Stimulated activated naive B cell treated with anti-CD40 and anti-IgM and Interleukin-4, amounts not matched to agents 10 μg/mL and 1 μg/mL and 100 μg/mL, for 72 hours (primary cell): Measurements from ENCODE around the gene RIOX2.
A peak's percentile ranks its signal among the peaks of the same experiment; 100 is the strongest.

Experiments
- ATAC-seq, 2 donors: fragments of 150-1000 bp; cut with Tn5 transposase; replicated peaks; 2 replicates each; pipeline ENCODE4 v1.10.0; 2021; ENCODE audit warnings: moderate library complexity in 1 of 2
- DNase-seq: peaks from one replicate; pipeline ENCODE4 v3.0.0; 2021
- H3K27ac Mint-ChIP-seq: one replicate; pipeline ENCODE4 v1.8.0; 2022; ENCODE audit warnings: mild to moderate bottlenecking, mixed read lengths
- H3K27me3 Mint-ChIP-seq, 2 donors: one replicate each; pipeline ENCODE4 v1.8.0; 2022; ENCODE audit warnings: mixed read lengths in 2 of 2
- H3K36me3 Mint-ChIP-seq, 2 donors: one replicate each; pipeline ENCODE4 v1.8.0; 2022; ENCODE audit warnings: mixed read lengths in 2 of 2, mild to moderate bottlenecking in 1 of 2
- H3K4me1 Mint-ChIP-seq, 2 donors: one replicate each; pipeline ENCODE4 v1.8.0; 2022; ENCODE audit warnings: mixed read lengths in 2 of 2, mild to moderate bottlenecking in 1 of 2
- H3K4me3 Mint-ChIP-seq, 2 donors: one replicate each; pipeline ENCODE4 v1.8.0; 2022; ENCODE audit warnings: mild to moderate bottlenecking in 2 of 2, mixed read lengths in 2 of 2, moderate library complexity in 1 of 2
- H3K9me3 Mint-ChIP-seq, 2 donors: one replicate each; pipeline ENCODE4 v1.8.0; 2022; ENCODE audit warnings: mixed read lengths in 2 of 2, mild to moderate bottlenecking in 1 of 2

Gene RIOX2

DNA sequence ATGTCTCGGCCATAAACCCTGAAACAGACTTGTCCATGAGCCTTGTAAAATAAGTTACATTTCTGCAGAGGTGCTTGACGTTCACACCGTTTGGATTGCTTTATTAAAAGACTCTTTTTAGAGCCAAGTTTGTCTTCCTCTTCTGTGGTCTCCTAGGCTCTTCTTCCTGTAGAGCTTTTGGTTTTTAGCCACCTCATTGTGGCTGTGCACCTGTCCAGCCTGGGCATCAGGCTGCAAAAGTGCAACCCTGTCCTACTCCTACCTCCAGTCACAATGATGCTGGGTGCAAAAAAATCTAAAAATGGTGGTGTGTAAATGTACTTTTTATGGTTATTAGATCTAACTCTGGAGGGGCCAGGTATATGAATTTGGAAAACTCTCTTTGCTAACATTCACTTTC lies 2.8 kb upstream of the RIOX2 start:
- peaks cover 18 to 24% of the 10 kb centered on the region in 2 donors for H3K4me1 Mint-ChIP-seq
- H3K27ac Mint-ChIP-seq, result no peak overlapping the region
- H3K9me3 Mint-ChIP-seq, result no peaks in the 10 kb centered on the region
- H3K36me3 Mint-ChIP-seq, result no peaks in the 10 kb centered on the region
- no peaks in the 10 kb centered on the region for H3K27me3 Mint-ChIP-seq
- no peak overlapping the region for H3K4me3 Mint-ChIP-seq
- DNase-seq, result no peak
- no peak for ATAC-seq

DNA sequence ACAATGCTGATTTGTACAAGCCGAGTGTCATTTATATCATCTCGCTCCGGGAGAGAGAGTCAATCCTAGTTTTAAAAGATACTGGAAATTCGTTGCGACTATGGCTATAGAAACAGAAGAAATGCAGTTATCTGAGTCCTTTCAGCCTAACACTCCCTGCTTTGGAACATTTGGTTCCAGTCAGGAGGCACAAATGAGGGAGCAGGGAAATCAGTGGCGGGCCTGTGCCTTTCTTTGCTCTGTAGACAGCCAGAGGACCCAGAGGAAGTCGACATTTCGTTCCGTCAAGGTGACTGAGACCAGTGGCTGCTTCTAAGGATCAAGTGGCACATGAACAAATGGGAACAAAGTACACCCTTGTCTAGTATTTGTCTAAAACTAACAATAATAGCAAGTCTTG lies 745 bp upstream of the RIOX2 start:
- H3K36me3 Mint-ChIP-seq, result no peaks in the 10 kb centered on the region
- DNase-seq (no peak), ATAC-seq (no peak)
- peaks cover 25 to 44% of the 10 kb centered on the region in 2 donors for H3K4me1 Mint-ChIP-seq
- no peaks in the 10 kb centered on the region for H3K27me3 Mint-ChIP-seq
- no peak overlapping the region for H3K27ac Mint-ChIP-seq
- no peaks in the 10 kb centered on the region for H3K9me3 Mint-ChIP-seq
- peak overlapping the region; percentile 65 to 79 for H3K4me3 Mint-ChIP-seq

DNA sequence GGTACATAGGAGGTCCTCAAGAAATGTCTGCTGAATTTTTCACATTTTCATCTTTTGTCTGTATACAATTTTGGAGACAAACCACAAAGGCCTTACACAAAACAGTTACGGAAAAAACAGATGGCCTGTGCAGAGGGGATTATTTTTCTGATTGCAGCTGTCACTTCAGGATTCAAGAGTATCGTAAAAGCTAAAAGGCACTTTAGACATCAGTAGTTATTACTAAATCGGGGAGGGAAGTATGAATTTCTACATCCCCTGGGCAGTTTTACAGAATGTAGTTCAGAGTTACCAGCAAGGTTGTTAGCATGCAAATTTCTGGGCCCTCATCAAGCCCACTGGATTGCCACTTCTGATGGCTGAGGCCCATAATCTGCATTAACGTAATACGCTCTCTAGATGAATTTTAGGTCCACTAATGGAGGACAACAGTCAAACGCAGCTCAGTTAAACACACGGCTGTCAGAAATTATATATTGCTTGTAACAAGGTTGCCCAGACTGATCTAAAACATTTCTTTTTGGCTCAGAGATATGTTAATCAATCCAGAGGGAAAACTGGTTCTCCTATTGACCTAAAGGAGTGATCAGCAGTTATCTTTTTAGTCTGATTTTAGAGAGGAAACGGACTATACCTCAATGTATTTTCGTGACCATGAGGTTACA lies 1.1 kb downstream of the RIOX2 start:
- Mint-ChIP-seq H3K36me3 (peaks cover 6 to 12% of the 10 kb centered on the region in 2 donors), H3K27me3 (no peaks in the 10 kb centered on the region), H3K4me3 (peak overlapping the region; percentile 84 to 90), H3K9me3 (no peaks in the 10 kb centered on the region), H3K27ac (peak overlapping the region; percentile 94), H3K4me1 (peaks cover 30 to 58% of the 10 kb centered on the region in 2 donors)
- ATAC-seq (no peak), DNase-seq (no peak)

DNA sequence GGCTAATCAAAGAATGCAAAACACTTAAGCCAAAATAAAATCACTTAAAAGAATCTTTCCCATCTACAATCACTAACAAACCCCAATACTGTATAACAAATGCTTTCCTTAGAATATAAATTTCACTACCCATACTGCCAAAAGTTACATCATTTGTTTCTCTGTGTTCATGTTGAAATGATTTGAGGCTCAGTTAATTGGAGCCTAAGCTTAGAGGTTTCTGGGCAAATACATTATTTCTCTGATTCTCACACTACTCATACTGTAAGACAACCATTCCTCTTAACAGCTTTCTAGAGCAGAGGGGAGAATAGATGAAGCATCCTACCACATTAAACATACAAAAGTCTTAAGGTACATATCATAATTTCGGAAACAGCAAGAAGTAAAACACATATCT lies 2.1 kb downstream of the RIOX2 start:
- peak overlapping the region; percentile 49 for H3K27ac Mint-ChIP-seq
- peak overlapping the region in 1 of 2 donors; percentile 90 for H3K4me3 Mint-ChIP-seq
- H3K4me1 Mint-ChIP-seq, result peaks cover 30 to 61% of the 10 kb centered on the region in 2 donors
- peaks cover 6 to 15% of the 10 kb centered on the region in 2 donors for H3K36me3 Mint-ChIP-seq
- DNase-seq, result no peak
- H3K9me3 Mint-ChIP-seq, result no peaks in the 10 kb centered on the region
- no peak for ATAC-seq
- H3K27me3 Mint-ChIP-seq, result no peaks in the 10 kb centered on the region

DNA sequence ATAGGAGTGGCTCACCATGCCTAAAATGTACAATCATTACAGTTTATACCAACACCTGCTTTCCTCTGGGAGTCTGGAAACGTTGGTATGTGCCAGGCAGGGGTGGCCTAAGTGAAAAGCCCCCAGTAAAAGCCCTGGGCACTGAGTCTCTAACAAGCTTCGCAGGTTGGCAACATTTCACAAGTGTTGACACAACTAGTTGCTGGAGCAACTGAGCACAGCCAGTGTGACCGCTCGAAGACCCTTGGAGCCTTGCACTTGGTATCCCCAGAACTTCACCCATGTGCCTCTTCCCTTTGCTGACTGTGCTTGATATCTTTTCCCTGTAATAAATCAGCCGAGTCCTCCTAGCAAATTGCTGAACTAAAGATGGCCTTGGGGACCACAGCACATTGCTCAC lies 2.7 kb downstream of the RIOX2 start:
- H3K4me3 Mint-ChIP-seq, result no peak overlapping the region
- peaks cover 6 to 19% of the 10 kb centered on the region in 2 donors for H3K36me3 Mint-ChIP-seq
- no peak for DNase-seq
- no peak overlapping the region for H3K27ac Mint-ChIP-seq
- H3K9me3 Mint-ChIP-seq, result no peaks in the 10 kb centered on the region
- ATAC-seq, result no peak
- no peaks in the 10 kb centered on the region for H3K27me3 Mint-ChIP-seq
- peaks cover 27 to 57% of the 10 kb centered on the region in 2 donors for H3K4me1 Mint-ChIP-seq

DNA sequence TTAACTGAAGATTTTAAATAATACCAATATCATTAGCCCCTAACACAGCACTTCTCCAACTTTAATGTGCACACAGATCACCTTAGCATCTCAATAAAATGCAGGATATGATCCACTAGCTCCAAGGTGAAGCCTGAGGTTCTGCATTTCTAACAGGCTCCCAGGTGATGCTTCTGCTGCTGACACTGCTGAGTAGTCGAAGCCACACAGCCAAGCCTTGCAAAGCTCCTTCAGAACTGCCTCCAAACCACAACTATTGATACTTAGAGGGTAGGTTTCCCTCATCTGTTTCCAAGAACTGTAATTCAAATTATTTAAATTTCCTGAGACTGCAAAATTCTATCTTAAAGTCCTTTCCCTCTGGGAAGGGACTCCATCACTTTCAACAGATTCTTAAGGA lies 3.9 kb downstream of the RIOX2 start:
- no peak overlapping the region for H3K27ac Mint-ChIP-seq
- H3K36me3 Mint-ChIP-seq, result peaks cover 8 to 24% of the 10 kb centered on the region in 2 donors
- H3K9me3 Mint-ChIP-seq, result no peaks in the 10 kb centered on the region
- peaks cover 30 to 64% of the 10 kb centered on the region in 2 donors for H3K4me1 Mint-ChIP-seq
- H3K27me3 Mint-ChIP-seq, result no peaks in the 10 kb centered on the region
- DNase-seq (no peak), ATAC-seq (no peak)
- H3K4me3 Mint-ChIP-seq, result no peak overlapping the region

DNA sequence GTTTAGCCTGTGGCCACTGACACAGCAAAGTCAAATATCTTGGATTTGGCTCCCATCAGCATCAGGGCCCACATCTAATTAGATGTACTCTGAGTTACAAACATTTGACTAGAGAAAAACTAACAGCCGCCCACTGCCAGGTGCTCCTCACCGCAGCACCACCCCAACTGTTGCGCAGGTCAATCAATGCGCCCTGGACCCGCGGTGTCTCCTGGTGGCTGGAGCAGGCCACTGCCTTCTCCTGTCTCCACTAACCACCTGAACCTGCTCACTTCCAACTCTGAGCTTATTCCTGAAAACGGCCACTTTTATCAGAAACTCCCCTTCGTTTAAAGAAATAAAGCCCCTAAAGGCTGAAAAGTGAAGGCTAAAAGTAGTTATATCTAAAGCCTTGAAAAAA lies 4.3 kb downstream of the RIOX2 start:
- ATAC-seq (no peak), DNase-seq (no peak)
- Mint-ChIP-seq H3K36me3 (peaks cover 8 to 24% of the 10 kb centered on the region in 2 donors), H3K27ac (no peak overlapping the region), H3K27me3 (no peaks in the 10 kb centered on the region), H3K4me1 (peaks cover 29 to 64% of the 10 kb centered on the region in 2 donors), H3K9me3 (no peaks in the 10 kb centered on the region), H3K4me3 (no peak overlapping the region)

DNA sequence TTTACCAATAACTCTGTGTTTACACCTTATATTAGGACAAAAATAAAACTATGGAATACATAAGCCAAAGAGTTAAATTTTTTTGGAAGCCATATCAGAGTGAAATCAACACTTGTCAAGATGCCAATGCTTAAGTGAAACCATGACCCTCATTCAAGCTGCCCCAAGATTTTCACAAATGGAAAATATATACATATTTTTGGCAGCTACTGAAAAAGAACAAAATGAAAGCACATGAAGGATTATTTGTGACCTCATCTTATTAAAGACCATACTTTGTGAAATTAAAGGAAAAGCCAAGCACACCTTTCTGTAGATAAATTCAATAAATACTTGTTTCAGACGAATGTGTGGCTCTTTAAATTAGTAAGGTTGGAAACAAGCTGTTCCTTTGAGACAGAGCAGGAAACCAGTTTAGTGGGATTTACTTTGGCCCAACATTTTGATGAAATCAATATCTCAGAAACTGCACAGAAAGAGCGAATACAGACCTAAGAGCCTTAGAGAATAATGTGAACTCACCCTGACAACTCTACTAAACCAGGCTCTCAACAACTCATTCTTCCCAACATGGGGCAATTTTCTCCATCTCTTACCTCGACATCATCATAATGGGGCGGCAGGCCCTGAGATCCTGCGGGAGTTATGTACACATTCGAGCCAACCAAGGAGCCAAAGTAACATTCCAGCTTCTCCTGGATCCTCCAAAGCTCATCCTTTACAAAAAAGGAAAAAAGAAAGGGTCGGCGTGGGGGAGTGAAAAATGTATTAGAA lies 11.1 kb downstream of the RIOX2 start:
- Mint-ChIP-seq H3K36me3 (peaks cover 24 to 49% of the 10 kb centered on the region in 2 donors), H3K27ac (no peak overlapping the region), H3K4me1 (peaks cover 13 to 35% of the 10 kb centered on the region in 2 donors), H3K9me3 (no peaks in the 10 kb centered on the region), H3K27me3 (no peaks in the 10 kb centered on the region), H3K4me3 (no peak overlapping the region)
- ATAC-seq (no peak), DNase-seq (no peak)

DNA sequence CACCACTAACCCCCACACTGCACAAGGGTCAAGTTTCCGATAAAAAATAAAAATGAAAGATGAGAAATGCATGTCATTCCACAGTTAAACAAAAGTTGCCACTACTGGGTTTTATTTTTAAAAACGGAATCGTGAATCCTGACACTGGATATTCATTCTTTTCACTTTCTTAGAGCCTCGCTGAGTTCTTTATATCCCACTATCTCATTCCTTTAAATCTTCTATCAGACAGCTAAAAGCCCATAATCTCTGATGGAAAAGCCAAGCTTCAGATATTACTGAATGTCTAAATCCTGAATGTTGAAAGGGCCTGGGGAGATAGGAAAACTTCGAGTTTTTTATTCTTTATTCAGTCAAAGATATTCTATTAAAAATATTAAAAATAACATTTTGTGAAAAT lies 11.7 kb downstream of the RIOX2 start:
- H3K4me3 Mint-ChIP-seq, result no peak overlapping the region
- peaks cover 13 to 31% of the 10 kb centered on the region in 2 donors for H3K4me1 Mint-ChIP-seq
- H3K27ac Mint-ChIP-seq, result no peak overlapping the region
- DNase-seq, result no peak
- no peaks in the 10 kb centered on the region for H3K27me3 Mint-ChIP-seq
- peaks cover 27 to 48% of the 10 kb centered on the region in 2 donors for H3K36me3 Mint-ChIP-seq
- no peak for ATAC-seq
- H3K9me3 Mint-ChIP-seq, result no peaks in the 10 kb centered on the region

DNA sequence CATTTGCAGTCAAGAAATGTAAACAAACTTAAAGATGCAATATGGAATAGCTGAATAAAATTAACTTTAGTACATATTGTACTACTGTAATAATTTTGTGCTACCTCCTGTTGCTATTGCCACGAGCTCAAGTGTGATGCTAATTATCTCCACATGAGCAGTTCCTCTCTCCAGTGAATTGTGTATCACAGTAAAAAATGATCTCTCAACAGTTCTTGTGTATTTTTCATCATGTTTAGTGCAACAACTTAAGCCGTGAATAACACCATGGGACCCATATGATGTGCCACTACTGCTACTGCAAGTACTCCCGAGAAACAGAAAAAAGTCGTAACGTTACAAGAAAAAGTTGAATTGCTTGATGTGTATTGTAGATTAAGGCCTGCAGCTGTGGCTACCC lies 12.4 kb downstream of the RIOX2 start:
- Mint-ChIP-seq H3K36me3 (peaks cover 27 to 52% of the 10 kb centered on the region in 2 donors), H3K4me3 (no peak overlapping the region), H3K9me3 (no peaks in the 10 kb centered on the region), H3K4me1 (peaks cover 15 to 36% of the 10 kb centered on the region in 2 donors), H3K27ac (no peak overlapping the region), H3K27me3 (no peaks in the 10 kb centered on the region)
- DNase-seq, result no peak
- no peak for ATAC-seq

DNA sequence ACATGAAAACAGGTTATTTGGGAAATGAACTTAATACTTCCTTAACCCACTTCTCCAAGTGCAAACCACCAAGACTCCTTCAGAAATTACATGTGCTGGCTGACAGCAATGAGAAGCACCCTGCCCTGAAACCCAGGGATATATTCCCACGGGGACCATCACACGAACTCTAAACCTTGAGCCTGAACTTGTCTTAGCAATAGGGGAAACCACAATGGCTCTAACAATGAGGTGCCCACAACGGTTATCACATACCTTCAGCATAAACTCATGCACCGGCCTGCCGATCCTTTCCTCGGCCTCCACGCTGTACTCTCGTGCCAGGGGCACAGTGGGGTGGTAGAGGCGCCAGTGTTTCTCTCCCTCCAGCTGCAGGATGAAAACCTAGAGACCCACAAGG lies 13.4 kb downstream of the RIOX2 start:
- peaks cover 12 to 31% of the 10 kb centered on the region in 2 donors for H3K4me1 Mint-ChIP-seq
- H3K27ac Mint-ChIP-seq, result no peak overlapping the region
- no peak for DNase-seq
- ATAC-seq, result no peak
- H3K36me3 Mint-ChIP-seq, result peaks cover 27 to 52% of the 10 kb centered on the region in 2 donors
- no peaks in the 10 kb centered on the region for H3K9me3 Mint-ChIP-seq
- H3K4me3 Mint-ChIP-seq, result no peak overlapping the region
- H3K27me3 Mint-ChIP-seq, result no peaks in the 10 kb centered on the region

DNA sequence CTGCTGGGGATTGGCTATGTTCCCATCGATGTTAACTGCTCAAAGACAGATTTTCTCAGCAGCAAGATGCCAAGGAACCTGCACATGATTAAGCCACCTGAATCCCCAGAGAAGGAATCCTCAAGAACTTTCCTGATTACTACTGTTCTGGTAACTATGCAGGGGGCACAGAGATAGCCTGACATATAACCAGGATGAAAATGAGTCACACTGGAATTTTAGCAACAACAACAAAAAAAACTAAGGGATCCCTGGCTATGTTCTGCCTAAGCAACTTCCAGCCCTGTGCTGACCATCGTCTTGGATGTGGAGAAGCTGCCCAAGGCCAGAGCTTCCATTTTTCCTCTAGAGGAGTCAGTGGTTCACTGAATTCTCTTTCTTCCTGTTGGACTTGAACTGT lies 13.8 kb downstream of the RIOX2 start:
- H3K9me3 Mint-ChIP-seq, result no peaks in the 10 kb centered on the region
- H3K27ac Mint-ChIP-seq, result no peak overlapping the region
- H3K27me3 Mint-ChIP-seq, result no peaks in the 10 kb centered on the region
- peaks cover 25 to 52% of the 10 kb centered on the region in 2 donors for H3K36me3 Mint-ChIP-seq
- peaks cover 12 to 29% of the 10 kb centered on the region in 2 donors for H3K4me1 Mint-ChIP-seq
- H3K4me3 Mint-ChIP-seq, result no peak overlapping the region
- DNase-seq, result no peak
- ATAC-seq, result no peak

DNA sequence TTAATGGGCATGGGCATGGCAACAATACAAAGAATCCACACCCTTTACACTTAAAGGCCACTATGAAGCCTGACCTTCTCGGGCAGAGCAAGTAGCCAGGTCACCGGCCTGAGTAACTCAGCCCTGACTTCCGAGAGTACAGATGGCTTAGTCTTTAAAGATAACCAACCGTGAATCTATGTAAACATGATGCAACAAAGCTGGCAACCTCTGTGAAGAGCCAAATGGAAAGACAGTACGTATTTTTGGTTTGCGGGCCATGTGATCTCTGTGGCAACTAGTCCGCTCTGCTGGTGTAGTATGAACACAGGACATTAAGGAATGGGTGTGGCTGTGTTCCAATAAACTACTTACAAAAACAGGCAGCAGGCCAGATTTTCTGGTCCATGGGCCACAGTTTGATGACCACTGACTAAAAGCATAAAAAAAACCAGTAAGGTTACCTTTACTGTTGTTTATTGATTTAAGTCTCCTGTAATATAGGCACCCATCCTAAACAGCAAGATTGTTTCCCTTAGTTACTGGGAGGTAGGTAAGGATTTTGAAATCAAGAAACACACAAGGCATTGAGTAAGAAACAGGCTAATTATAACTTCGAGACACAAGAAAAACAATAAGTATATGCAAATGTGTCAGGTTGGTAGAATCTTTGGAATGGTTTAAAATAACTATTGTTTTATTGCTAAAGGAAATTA lies 14.5 kb downstream of the RIOX2 start:
- Mint-ChIP-seq H3K4me1 (peaks cover 12 to 29% of the 10 kb centered on the region in 2 donors), H3K9me3 (no peaks in the 10 kb centered on the region), H3K36me3 (peaks cover 29 to 57% of the 10 kb centered on the region in 2 donors), H3K27me3 (no peaks in the 10 kb centered on the region), H3K4me3 (no peak overlapping the region), H3K27ac (no peak overlapping the region)
- no peak for DNase-seq
- no peak for ATAC-seq

DNA sequence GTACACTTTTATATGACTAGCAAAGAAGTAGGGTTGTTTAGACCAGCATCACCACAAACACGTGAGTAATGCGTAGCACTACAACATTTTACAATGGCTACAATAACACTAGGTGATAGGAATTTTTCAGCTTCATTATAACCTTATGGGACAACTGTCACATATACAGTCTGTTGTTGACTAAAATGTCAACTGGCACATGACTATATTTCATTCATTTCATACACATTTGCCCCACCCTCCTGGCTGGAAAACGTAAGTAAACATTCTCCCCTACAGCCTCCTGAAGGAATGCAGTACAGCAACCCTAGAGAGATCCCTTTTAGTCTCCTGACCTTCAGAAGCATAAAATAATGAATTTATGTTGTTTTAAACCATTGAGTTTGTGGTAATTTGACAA lies 16.2 kb downstream of the RIOX2 start:
- H3K4me3 Mint-ChIP-seq, result no peak overlapping the region
- peaks cover 5 to 15% of the 10 kb centered on the region in 2 donors for H3K4me1 Mint-ChIP-seq
- ATAC-seq (no peak), DNase-seq (no peak)
- no peaks in the 10 kb centered on the region for H3K9me3 Mint-ChIP-seq
- peaks cover 24 to 55% of the 10 kb centered on the region in 2 donors for H3K36me3 Mint-ChIP-seq
- H3K27me3 Mint-ChIP-seq, result no peaks in the 10 kb centered on the region
- H3K27ac Mint-ChIP-seq, result no peak overlapping the region
